ENCODE results near the gene USP20.

USP20 gene

DNA sequence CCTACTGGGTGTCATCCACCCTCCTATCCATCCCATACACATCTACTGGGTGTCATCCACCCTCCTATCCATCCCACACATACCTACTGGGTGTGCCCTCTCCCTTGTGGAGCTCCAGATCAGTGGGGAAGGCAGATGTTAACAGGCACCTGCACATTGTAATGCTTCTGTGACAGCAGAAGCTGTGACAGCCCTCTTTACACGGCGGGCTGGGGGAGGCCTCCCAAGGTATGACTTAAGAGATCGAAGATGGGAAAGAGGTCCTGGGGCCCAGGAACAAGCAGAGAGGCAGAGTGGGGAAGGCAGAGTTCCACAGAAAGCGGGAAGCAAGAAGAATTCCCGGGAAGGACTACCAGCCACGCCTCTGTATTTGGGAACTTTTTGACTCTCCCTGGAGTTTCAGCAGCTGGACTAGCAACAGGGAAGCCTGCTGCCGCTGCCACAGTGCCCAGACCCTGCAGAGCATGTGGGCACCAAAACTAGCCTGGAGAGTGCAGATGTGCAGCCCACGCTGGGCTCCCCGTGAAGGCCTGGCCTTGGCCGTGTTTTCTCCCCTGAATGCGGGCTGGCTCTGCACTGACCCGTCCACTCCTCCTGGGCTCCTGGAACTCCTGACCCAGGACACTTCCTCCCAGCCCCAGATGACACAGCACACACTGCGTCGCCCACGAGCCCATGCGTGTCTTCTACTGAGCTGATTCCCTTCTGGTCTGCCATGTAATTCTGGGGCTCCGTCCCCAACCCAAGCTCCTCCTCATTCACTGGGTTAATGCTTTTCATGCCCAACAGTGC, 20.6 kb upstream of the USP20 start:
- H3K36me3 ChIP-seq = peaks cover 45 to 98% (median 66%) of the 10 kb centered on the region in 3 donors
- no peaks in the 10 kb centered on the region for H3K9me3 ChIP-seq
- TF ChIP-seq, protein P1, sequence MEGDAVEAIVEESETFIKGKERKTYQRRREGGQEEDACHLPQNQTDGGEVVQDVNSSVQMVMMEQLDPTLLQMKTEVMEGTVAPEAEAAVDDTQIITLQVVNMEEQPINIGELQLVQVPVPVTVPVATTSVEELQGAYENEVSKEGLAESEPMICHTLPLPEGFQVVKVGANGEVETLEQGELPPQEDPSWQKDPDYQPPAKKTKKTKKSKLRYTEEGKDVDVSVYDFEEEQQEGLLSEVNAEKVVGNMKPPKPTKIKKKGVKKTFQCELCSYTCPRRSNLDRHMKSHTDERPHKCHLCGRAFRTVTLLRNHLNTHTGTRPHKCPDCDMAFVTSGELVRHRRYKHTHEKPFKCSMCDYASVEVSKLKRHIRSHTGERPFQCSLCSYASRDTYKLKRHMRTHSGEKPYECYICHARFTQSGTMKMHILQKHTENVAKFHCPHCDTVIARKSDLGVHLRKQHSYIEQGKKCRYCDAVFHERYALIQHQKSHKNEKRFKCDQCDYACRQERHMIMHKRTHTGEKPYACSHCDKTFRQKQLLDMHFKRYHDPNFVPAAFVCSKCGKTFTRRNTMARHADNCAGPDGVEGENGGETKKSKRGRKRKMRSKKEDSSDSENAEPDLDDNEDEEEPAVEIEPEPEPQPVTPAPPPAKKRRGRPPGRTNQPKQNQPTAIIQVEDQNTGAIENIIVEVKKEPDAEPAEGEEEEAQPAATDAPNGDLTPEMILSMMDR (IDR thresholded peaks at IDR 0.05) = no peak
- H3K27ac ChIP-seq = no peak overlapping the region
- H3K4me1 ChIP-seq = no peaks in the 10 kb centered on the region
- no peak for DNase-seq
- intact Hi-C loops (cut with DNase I; ENCODE audit: low total_unique reads) = no loop called here
- no peak overlapping the region for H3K4me3 ChIP-seq
- H3K27me3 ChIP-seq = no peaks in the 10 kb centered on the region

DNA sequence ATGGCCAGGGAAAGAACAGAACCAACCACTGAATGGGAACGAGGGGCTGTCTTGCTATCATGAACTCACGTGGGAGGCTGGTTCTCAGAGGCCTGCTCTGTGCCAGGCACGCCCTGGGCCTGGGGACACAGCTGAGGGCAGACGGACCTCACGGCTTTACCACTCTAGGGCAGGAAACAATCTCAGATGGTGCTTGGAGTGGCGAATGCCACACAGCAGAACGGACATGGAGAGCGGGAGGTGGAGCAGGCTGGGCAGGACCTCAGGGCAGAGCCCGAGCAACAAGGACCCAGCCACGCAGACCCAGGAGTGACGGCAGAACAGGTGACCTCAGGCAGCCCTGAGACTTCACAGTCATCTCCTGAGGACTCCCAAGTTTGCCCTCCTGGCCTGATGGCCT, 20.0 kb upstream of the USP20 start:
- no peak for DNase-seq
- TF ChIP-seq, protein P1 (IDR thresholded peaks at IDR 0.05) = no peak
- Histone ChIP-seq H3K27me3 (no peaks in the 10 kb centered on the region), H3K4me1 (no peaks in the 10 kb centered on the region), H3K4me3 (no peak overlapping the region), H3K27ac (no peak overlapping the region), H3K9me3 (no peaks in the 10 kb centered on the region), H3K36me3 (peaks cover 45 to 98% (median 70%) of the 10 kb centered on the region in 3 donors)
- intact Hi-C loops (cut with DNase I; ENCODE audit: low total_unique reads) = no loop called here

DNA sequence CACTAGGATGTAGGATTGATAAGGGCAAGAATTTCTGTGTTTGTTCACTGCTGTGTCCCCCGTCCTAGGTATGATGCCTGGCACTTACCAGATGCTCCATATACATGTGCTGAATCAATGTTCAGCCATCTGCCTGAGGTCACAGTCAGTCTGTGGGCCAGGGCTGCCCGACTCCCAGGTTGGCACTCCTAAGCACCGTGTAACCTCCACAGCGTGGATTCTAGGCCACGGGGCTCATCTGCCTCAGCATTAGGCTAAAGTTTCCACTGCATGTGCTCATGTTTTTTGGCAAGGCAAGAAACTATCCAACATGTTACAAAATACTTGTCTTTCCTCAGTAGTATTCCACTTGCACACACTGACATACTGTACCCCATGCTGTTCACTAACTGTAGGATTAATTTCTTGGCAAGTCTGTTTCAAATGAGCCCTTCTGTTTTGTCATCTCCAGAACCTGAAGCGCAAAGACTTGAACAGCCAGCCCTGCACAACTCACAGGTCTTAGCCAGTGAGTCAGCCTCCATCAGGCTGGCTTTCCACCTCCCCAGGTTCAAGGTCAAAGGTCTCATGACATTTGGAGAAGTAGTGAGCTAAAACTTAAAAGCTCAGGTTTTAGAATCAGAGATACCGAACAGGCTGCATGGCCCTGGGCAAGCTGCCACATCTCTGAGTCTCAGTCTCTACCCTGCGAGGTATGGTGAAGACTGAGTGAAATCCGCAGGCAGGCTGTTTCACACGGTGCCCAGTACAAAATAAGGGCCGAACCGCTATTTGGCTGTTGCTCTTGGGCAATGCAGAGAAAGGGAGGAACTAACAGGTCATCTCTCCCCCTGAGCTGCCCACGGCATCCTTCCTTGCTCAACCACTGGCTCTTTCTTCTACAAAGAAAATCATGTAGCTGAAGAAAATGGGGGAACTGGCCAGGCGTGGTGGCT, 18.5 kb upstream of the USP20 start:
- H3K36me3 ChIP-seq = peaks cover 58 to 98% (median 78%) of the 10 kb centered on the region in 3 donors
- H3K27ac ChIP-seq = no peak overlapping the region
- H3K4me3 ChIP-seq = no peak overlapping the region
- intact Hi-C loops (cut with DNase I; ENCODE audit: low total_unique reads) = no loop called here
- TF ChIP-seq, protein P1 (IDR thresholded peaks at IDR 0.05) = no peak
- DNase-seq = no peak
- H3K27me3 ChIP-seq = no peaks in the 10 kb centered on the region
- H3K9me3 ChIP-seq = no peaks in the 10 kb centered on the region
- H3K4me1 ChIP-seq = no peaks in the 10 kb centered on the region

DNA sequence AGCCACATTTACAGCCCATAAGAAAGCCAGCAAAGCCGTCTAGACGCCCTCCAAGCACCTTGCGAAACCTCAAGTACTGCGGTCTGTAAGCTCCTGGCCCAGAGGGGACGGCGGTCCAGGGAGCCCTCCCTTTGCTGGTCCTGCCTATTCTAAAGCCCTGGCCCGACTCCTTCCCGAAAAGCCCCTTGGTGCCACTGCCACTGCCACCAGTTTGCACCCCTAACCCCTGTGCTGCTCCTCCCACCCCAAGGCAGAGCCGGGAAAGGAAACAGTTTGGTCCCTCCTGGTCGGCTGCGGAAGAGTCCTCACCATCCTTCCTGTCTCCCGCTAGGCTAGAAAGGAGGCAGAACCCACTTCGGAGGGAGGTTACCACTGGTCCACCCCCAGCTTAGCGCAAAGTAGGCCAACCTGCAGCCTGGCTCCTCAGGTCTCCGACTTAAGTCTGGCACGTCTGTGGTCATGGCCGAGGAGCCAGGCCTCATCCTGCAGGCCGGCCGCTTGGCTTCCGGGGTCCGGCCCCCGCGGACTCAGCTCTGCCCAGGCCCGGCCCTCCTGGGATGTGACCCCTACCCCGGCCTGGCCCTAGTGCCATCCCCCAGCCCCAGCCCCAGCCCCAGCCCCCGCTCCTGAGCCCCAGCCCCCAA, 12.2 kb upstream of the USP20 start:
- H3K4me3 ChIP-seq = peak overlapping the region; percentile 89 to 97
- peak overlapping the region; percentile 71 to 86 for H3K27ac ChIP-seq
- no peak for DNase-seq
- TF ChIP-seq, protein P1 (IDR thresholded peaks at IDR 0.05) = no peak
- peaks cover 0 to 9% (median 7%) of the 10 kb centered on the region in 4 donors for H3K4me1 ChIP-seq
- no peaks in the 10 kb centered on the region for H3K27me3 ChIP-seq
- intact Hi-C loops (cut with DNase I; ENCODE audit: low total_unique reads) = no loop called here
- H3K9me3 ChIP-seq = no peaks in the 10 kb centered on the region
- peaks cover 32 to 63% (median 44%) of the 10 kb centered on the region in 3 donors for H3K36me3 ChIP-seq

DNA sequence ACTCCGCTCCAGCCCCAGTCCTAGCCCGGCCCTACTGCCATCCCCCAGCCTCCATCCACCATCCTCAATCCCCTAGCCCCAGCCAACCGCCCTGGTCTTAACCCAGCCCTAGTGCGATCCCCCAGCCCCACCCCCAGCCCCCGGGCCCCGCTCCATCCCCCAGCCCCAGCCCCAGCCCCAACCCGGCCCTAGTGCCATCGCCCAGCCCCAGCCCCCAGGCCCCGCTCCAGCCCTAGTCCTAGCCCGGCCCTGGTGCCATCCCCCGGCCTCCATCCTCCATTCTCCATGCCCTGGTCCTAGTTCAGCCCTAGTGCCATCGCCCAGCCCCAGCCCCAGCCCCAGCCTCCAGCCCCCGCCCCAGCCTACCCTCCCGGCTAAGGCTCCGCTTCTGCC, 11.7 kb upstream of the USP20 start:
- intact Hi-C loops (cut with DNase I; ENCODE audit: low total_unique reads) = no loop called here
- TF ChIP-seq, protein P1 (IDR thresholded peaks at IDR 0.05) = no peak
- Histone ChIP-seq H3K4me1 (peaks cover 0 to 9% (median 7%) of the 10 kb centered on the region in 4 donors), H3K27me3 (no peaks in the 10 kb centered on the region), H3K9me3 (no peaks in the 10 kb centered on the region), H3K36me3 (peaks cover 32 to 63% (median 42%) of the 10 kb centered on the region in 3 donors), H3K4me3 (peak overlapping the region; percentile 89 to 97), H3K27ac (peak overlapping the region; percentile 71 to 86)
- no peak for DNase-seq

All from tibial artery (tissue), 4 donors.